ENCODE data around the gene CXCR1.

Gene CXCR1

GRCh38 chr2:218149098-218149497 lies 17.7 kb downstream of the CXCR1 start:
- no peak overlapping the region for H3K4me3 ChIP-seq (replicated peaks; ENCODE audit: low read depth, low read length)
- no peak for DNase-seq (ENCODE audit: extremely low read depth, low read depth)
- TF ChIP-seq CTCF (IDR thresholded peaks at IDR 0.05; ENCODE audit: low read depth, low read length, missing control alignments) = no peak

DNA sequence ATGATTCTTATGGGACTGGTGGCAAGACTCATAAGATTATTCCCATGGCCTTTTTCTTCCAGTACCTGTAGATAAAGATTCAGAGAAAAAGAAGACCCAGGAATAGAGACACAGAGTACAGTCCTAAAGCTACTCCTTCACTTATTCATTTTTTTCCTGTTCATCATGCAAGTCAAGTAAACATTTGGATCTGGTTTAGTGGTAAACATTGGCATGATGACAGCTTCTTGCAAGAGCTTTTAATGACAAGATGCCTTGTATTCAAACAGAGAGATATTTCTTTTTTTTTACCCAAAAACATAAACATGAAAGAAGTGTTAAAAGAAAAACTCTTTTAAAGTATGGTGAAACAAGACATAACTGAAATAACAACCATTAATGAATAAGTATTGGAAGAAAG lies 20.7 kb downstream of the CXCR1 start:
- no peak overlapping the region for H3K4me3 ChIP-seq (replicated peaks; ENCODE audit: low read depth, low read length)
- no peak for DNase-seq (ENCODE audit: extremely low read depth, low read depth)
- no peak for TF ChIP-seq CTCF (IDR thresholded peaks at IDR 0.05; ENCODE audit: low read depth, low read length, missing control alignments)

DNA sequence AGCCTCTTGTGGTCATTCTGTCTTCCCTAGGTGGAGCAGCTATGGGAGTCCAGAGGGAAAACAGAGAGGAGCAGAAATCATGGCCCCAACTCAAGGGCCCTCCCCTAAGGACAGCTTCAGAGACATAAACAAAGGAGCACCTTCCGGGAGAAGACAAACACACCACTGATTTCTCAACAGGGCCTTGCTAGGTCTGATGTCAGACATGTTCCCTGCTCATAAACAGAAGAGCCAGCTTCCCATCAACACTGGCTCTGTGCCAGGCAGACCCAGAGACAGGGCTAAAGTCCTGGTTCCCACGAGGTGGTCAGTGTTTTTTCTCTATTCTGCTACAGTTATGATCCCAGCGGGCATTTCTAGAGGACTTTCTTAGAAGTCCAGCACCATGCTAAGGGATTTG lies 21.6 kb downstream of the CXCR1 start:
- no peak for TF ChIP-seq CTCF (IDR thresholded peaks at IDR 0.05; ENCODE audit: low read depth, low read length, missing control alignments)
- no peak for DNase-seq (ENCODE audit: extremely low read depth, low read depth)
- no peak overlapping the region for H3K4me3 ChIP-seq (replicated peaks; ENCODE audit: low read depth, low read length)

GRCh38 chr2:218138047-218138446 lies 28.7 kb downstream of the CXCR1 start:
- TF ChIP-seq CTCF (IDR thresholded peaks at IDR 0.05; ENCODE audit: low read depth, low read length, missing control alignments) = no peak

DNA sequence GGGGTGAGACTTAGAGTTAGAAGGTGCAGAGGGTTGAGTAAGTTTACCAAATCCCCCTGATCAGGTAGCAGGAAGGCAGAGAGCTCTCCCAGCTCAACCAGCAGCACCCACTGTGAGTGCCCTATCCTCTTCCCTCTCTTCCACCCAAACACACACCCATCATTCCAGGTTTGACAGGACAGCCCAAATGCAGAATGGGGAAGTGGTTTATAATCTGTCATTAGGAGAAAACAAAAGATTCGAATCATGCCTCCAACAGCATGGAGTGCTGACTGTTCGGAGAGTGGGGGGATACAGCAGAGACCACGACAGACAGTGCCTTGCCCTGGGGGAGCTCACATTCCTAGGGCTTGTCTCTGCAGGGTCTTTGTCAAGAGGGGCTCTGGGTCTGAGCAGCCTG lies 29.2 kb downstream of the CXCR1 start:
- TF ChIP-seq CTCF (IDR thresholded peaks at IDR 0.05; ENCODE audit: low read depth, low read length, missing control alignments) = no peak
- no peak overlapping the region for H3K4me3 ChIP-seq (replicated peaks; ENCODE audit: low read depth, low read length)
- DNase-seq (ENCODE audit: extremely low read depth, low read depth) = no peak

More at GRCh38 chr2:218138047-218138446, 28.7 kb downstream of the CXCR1 start:
- no peak overlapping the region for H3K4me3 ChIP-seq (replicated peaks; ENCODE audit: low read depth, low read length)
- no peak for DNase-seq (ENCODE audit: extremely low read depth, low read depth)

GRCh38 chr2:218130822-218131221 lies 35.9 kb downstream of the CXCR1 start:
- H3K4me3 ChIP-seq (replicated peaks; ENCODE audit: low read depth, low read length) = no peak overlapping the region
- TF ChIP-seq CTCF (IDR thresholded peaks at IDR 0.05; ENCODE audit: low read depth, low read length, missing control alignments) = no peak
- no peak for DNase-seq (ENCODE audit: extremely low read depth, low read depth)

GRCh38 chr2:218130377-218130776 lies 36.4 kb downstream of the CXCR1 start:
- no peak overlapping the region for H3K4me3 ChIP-seq (replicated peaks; ENCODE audit: low read depth, low read length)
- DNase-seq (ENCODE audit: extremely low read depth, low read depth) = no peak
- TF ChIP-seq CTCF (IDR thresholded peaks at IDR 0.05; ENCODE audit: low read depth, low read length, missing control alignments) = no peak
